ENCODE measurements around the gene CCDC102B.

The CCDC102B gene

DNA sequence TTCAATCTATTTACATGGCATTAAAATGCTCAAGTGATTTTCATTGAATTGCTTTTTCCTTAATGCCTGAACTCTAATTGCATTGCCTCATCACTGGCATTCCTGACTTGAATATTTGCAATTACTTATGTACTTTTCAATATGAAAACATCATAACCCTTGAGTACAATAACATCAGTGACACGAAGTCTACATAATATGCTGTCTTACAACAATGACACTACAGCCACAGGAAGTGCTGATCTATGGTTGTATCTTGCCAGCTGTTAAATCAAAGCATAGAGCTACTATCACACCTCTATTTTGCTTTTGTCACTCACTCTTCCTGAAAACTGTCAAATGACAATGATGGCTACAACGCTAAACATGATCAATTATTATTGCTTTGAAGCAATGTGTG lies 156.9 kb downstream of the CCDC102B start:
- H3K4me1 ChIP-seq (ENCODE audit: control insufficient read depth in 5 of 5, insufficient read depth in 5 of 5, low read length in 5 of 5): no peaks in the 10 kb centered on the region
- H3K27ac ChIP-seq (ENCODE audit: low read depth, low read length): no peak overlapping the region
- H3K9me3 ChIP-seq (ENCODE audit: control insufficient read depth in 5 of 5, low read length in 5 of 5): no peaks in the 10 kb centered on the region
- H3K36me3 ChIP-seq (ENCODE audit: control insufficient read depth in 5 of 5, insufficient read depth in 5 of 5, low read length in 5 of 5): no peaks in the 10 kb centered on the region
- no peak overlapping the region for H3K9ac ChIP-seq (ENCODE audit: low read length in 5 of 5)
- no peaks in the 10 kb centered on the region for H3K27me3 ChIP-seq (ENCODE audit: control insufficient read depth in 5 of 5, insufficient read depth in 4 of 5, low read length in 5 of 5)
- no peak overlapping the region for H3K4me3 ChIP-seq (ENCODE audit: low read depth in 1 of 5, low read length in 5 of 5)

GRCh38 chr18:68956650-68957049 lies 158.8 kb downstream of the CCDC102B start:
- no peak overlapping the region for H3K4me3 ChIP-seq (ENCODE audit: low read depth in 1 of 5, low read length in 5 of 5)
- no peaks in the 10 kb centered on the region for H3K4me1 ChIP-seq (ENCODE audit: control insufficient read depth in 5 of 5, insufficient read depth in 5 of 5, low read length in 5 of 5)
- H3K9ac ChIP-seq (ENCODE audit: low read length in 5 of 5): no peak overlapping the region
- H3K9me3 ChIP-seq (ENCODE audit: control insufficient read depth in 5 of 5, low read length in 5 of 5): no peaks in the 10 kb centered on the region
- no peaks in the 10 kb centered on the region for H3K36me3 ChIP-seq (ENCODE audit: control insufficient read depth in 5 of 5, insufficient read depth in 5 of 5, low read length in 5 of 5)
- H3K27me3 ChIP-seq (ENCODE audit: control insufficient read depth in 5 of 5, insufficient read depth in 4 of 5, low read length in 5 of 5): no peaks in the 10 kb centered on the region
- no peak overlapping the region for H3K27ac ChIP-seq (ENCODE audit: low read depth, low read length)

- Histone ChIP-seq H3K27me3 (ENCODE audit: control insufficient read depth in 5 of 5, insufficient read depth in 4 of 5, low read length in 5 of 5) (no peaks in the 10 kb centered on the region), H3K27ac (ENCODE audit: low read depth, low read length) (no peak overlapping the region), H3K36me3 (ENCODE audit: control insufficient read depth in 5 of 5, insufficient read depth in 5 of 5, low read length in 5 of 5) (no peaks in the 10 kb centered on the region), H3K9me3 (ENCODE audit: control insufficient read depth in 5 of 5, low read length in 5 of 5) (no peaks in the 10 kb centered on the region), H3K9ac (ENCODE audit: low read length in 5 of 5) (no peak overlapping the region), H3K4me3 (ENCODE audit: low read depth in 1 of 5, low read length in 5 of 5) (no peak overlapping the region), H3K4me1 (ENCODE audit: control insufficient read depth in 5 of 5, insufficient read depth in 5 of 5, low read length in 5 of 5) (no peaks in the 10 kb centered on the region)
Measured at GRCh38 chr18:68960355-68960754, 162.5 kb downstream of the CCDC102B start.

- Histone ChIP-seq H3K9ac (ENCODE audit: low read length in 5 of 5) (no peak overlapping the region), H3K4me1 (ENCODE audit: control insufficient read depth in 5 of 5, insufficient read depth in 5 of 5, low read length in 5 of 5) (no peaks in the 10 kb centered on the region), H3K9me3 (ENCODE audit: control insufficient read depth in 5 of 5, low read length in 5 of 5) (no peaks in the 10 kb centered on the region), H3K36me3 (ENCODE audit: control insufficient read depth in 5 of 5, insufficient read depth in 5 of 5, low read length in 5 of 5) (no peaks in the 10 kb centered on the region), H3K27ac (ENCODE audit: low read depth, low read length) (no peak overlapping the region), H3K27me3 (ENCODE audit: control insufficient read depth in 5 of 5, insufficient read depth in 4 of 5, low read length in 5 of 5) (no peaks in the 10 kb centered on the region), H3K4me3 (ENCODE audit: low read depth in 1 of 5, low read length in 5 of 5) (no peak overlapping the region)
Measured at GRCh38 chr18:68962623-68963022, 164.7 kb downstream of the CCDC102B start.

DNA sequence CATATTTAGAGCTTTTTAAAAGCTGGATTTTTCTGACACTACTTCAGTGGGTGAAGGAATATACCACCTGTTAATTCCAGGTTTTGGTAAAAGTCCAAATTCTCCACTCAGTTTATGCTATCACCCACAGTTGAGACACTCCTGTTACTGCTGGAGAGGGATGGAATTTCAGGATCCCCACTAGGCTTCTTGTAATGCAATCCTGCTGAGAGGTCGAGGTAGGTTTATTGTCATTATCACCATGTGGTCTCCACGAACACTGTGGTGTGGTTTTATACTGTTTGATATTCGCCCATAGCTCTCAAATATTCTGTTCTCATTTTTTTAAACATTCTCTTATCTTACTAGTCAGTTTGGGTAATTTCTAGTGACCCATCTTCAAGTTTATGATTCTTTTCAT lies 167.9 kb downstream of the CCDC102B start:
- Histone ChIP-seq H3K4me3 (ENCODE audit: low read depth in 1 of 5, low read length in 5 of 5) (no peak overlapping the region), H3K27ac (ENCODE audit: low read depth, low read length) (no peak overlapping the region), H3K9ac (ENCODE audit: low read length in 5 of 5) (no peak overlapping the region), H3K27me3 (ENCODE audit: control insufficient read depth in 5 of 5, insufficient read depth in 4 of 5, low read length in 5 of 5) (no peaks in the 10 kb centered on the region), H3K4me1 (ENCODE audit: control insufficient read depth in 5 of 5, insufficient read depth in 5 of 5, low read length in 5 of 5) (no peaks in the 10 kb centered on the region), H3K36me3 (ENCODE audit: control insufficient read depth in 5 of 5, insufficient read depth in 5 of 5, low read length in 5 of 5) (no peaks in the 10 kb centered on the region), H3K9me3 (ENCODE audit: control insufficient read depth in 5 of 5, low read length in 5 of 5) (no peaks in the 10 kb centered on the region)

- Histone ChIP-seq H3K9ac (ENCODE audit: low read length in 5 of 5) (no peak overlapping the region), H3K4me1 (ENCODE audit: control insufficient read depth in 5 of 5, insufficient read depth in 5 of 5, low read length in 5 of 5) (no peaks in the 10 kb centered on the region), H3K4me3 (ENCODE audit: low read depth in 1 of 5, low read length in 5 of 5) (no peak overlapping the region), H3K36me3 (ENCODE audit: control insufficient read depth in 5 of 5, insufficient read depth in 5 of 5, low read length in 5 of 5) (no peaks in the 10 kb centered on the region), H3K27ac (ENCODE audit: low read depth, low read length) (no peak overlapping the region), H3K27me3 (ENCODE audit: control insufficient read depth in 5 of 5, insufficient read depth in 4 of 5, low read length in 5 of 5) (no peaks in the 10 kb centered on the region), H3K9me3 (ENCODE audit: control insufficient read depth in 5 of 5, low read length in 5 of 5) (no peaks in the 10 kb centered on the region)
Measured at GRCh38 chr18:68969027-68969426, 171.1 kb downstream of the CCDC102B start.

- Histone ChIP-seq H3K27ac (ENCODE audit: low read depth, low read length) (no peak overlapping the region), H3K9ac (ENCODE audit: low read length in 5 of 5) (no peak overlapping the region), H3K27me3 (ENCODE audit: control insufficient read depth in 5 of 5, insufficient read depth in 4 of 5, low read length in 5 of 5) (no peaks in the 10 kb centered on the region), H3K36me3 (ENCODE audit: control insufficient read depth in 5 of 5, insufficient read depth in 5 of 5, low read length in 5 of 5) (no peaks in the 10 kb centered on the region), H3K4me1 (ENCODE audit: control insufficient read depth in 5 of 5, insufficient read depth in 5 of 5, low read length in 5 of 5) (no peaks in the 10 kb centered on the region), H3K9me3 (ENCODE audit: control insufficient read depth in 5 of 5, low read length in 5 of 5) (no peaks in the 10 kb centered on the region), H3K4me3 (ENCODE audit: low read depth in 1 of 5, low read length in 5 of 5) (no peak overlapping the region)
Measured at GRCh38 chr18:68972176-68972575, 174.3 kb downstream of the CCDC102B start.

GRCh38 chr18:68979737-68980136 lies 181.9 kb downstream of the CCDC102B start:
- Histone ChIP-seq H3K27ac (ENCODE audit: low read depth, low read length) (no peak overlapping the region), H3K27me3 (ENCODE audit: control insufficient read depth in 5 of 5, insufficient read depth in 4 of 5, low read length in 5 of 5) (no peaks in the 10 kb centered on the region), H3K4me1 (ENCODE audit: control insufficient read depth in 5 of 5, insufficient read depth in 5 of 5, low read length in 5 of 5) (peaks cover 0 to 3% (median 0%) of the 10 kb centered on the region in 5 donors), H3K9ac (ENCODE audit: low read length in 5 of 5) (no peak overlapping the region), H3K9me3 (ENCODE audit: control insufficient read depth in 5 of 5, low read length in 5 of 5) (no peaks in the 10 kb centered on the region), H3K4me3 (ENCODE audit: low read depth in 1 of 5, low read length in 5 of 5) (no peak overlapping the region), H3K36me3 (ENCODE audit: control insufficient read depth in 5 of 5, insufficient read depth in 5 of 5, low read length in 5 of 5) (no peaks in the 10 kb centered on the region)

GRCh38 chr18:68983126-68983525 lies 185.2 kb downstream of the CCDC102B start:
- no peak overlapping the region for H3K9ac ChIP-seq (ENCODE audit: low read length in 5 of 5)
- no peak overlapping the region for H3K4me3 ChIP-seq (ENCODE audit: low read depth in 1 of 5, low read length in 5 of 5)
- no peaks in the 10 kb centered on the region for H3K27me3 ChIP-seq (ENCODE audit: control insufficient read depth in 5 of 5, insufficient read depth in 4 of 5, low read length in 5 of 5)
- H3K36me3 ChIP-seq (ENCODE audit: control insufficient read depth in 5 of 5, insufficient read depth in 5 of 5, low read length in 5 of 5): no peaks in the 10 kb centered on the region
- H3K4me1 ChIP-seq (ENCODE audit: control insufficient read depth in 5 of 5, insufficient read depth in 5 of 5, low read length in 5 of 5): peaks cover 0 to 3% (median 0%) of the 10 kb centered on the region in 5 donors
- H3K27ac ChIP-seq (ENCODE audit: low read depth, low read length): no peak overlapping the region
- H3K9me3 ChIP-seq (ENCODE audit: control insufficient read depth in 5 of 5, low read length in 5 of 5): peaks cover 0 to 11% (median 0%) of the 10 kb centered on the region in 5 donors

DNA sequence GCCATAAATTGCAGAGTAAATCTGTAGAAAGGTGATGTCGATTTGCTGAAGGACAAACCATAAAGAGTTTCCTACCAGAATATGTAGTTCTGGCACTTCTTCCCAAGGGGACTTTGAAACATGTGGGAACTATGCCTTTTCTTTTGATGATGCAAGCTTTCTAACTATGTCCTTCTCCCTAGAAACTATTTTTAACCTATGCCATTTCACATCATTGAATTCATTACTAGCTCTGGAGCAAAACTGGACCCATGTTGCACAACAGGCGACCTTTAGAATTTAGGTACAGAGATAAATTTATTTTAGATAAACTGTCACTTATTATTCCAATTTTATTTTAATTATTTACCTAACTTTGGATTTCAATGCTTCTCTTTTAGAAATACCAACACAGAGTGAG lies 186.5 kb downstream of the CCDC102B start:
- Histone ChIP-seq H3K27ac (ENCODE audit: low read depth, low read length) (no peak overlapping the region), H3K27me3 (ENCODE audit: control insufficient read depth in 5 of 5, insufficient read depth in 4 of 5, low read length in 5 of 5) (no peaks in the 10 kb centered on the region), H3K9ac (ENCODE audit: low read length in 5 of 5) (no peak overlapping the region), H3K9me3 (ENCODE audit: control insufficient read depth in 5 of 5, low read length in 5 of 5) (peaks cover 0 to 11% (median 0%) of the 10 kb centered on the region in 5 donors), H3K4me3 (ENCODE audit: low read depth in 1 of 5, low read length in 5 of 5) (no peak overlapping the region), H3K36me3 (ENCODE audit: control insufficient read depth in 5 of 5, insufficient read depth in 5 of 5, low read length in 5 of 5) (no peaks in the 10 kb centered on the region), H3K4me1 (ENCODE audit: control insufficient read depth in 5 of 5, insufficient read depth in 5 of 5, low read length in 5 of 5) (peaks cover 0 to 3% (median 0%) of the 10 kb centered on the region in 5 donors)
